Neuronal stem cell (in vitro differentiated cells): ENCODE measurements around the gene GJB4. TPM values are rescaled to one million over a fixed set of nuclear protein-coding genes. Genes with fewer than 3 reads are reported as not detected.

ENCODE experiments used
- DNase-seq: peaks from one replicate; pipeline ENCODE4 v3.0.0-alpha.2; 2013; ENCODE audit warnings: low spot score
- H2AFZ ChIP-seq: one replicate; pipeline ENCODE4 v1.6.1; 2013; ENCODE audit warnings: mild to moderate bottlenecking, low read length, inconsistent platforms
- H2AK5ac ChIP-seq: 2 replicates; pipeline ENCODE4 v1.6.1; 2013; ENCODE audit warnings: low read depth, mild to moderate bottlenecking, inconsistent platforms, low read length, moderate library complexity, mixed read lengths
- H2BK120ac ChIP-seq: 2 replicates; pipeline ENCODE4 v1.6.1; 2013; ENCODE audit warnings: low read depth, mild to moderate bottlenecking, inconsistent platforms, low read length, moderate library complexity, mixed read lengths
- H2BK12ac ChIP-seq: one replicate; pipeline ENCODE4 v1.6.1; 2013; ENCODE audit warnings: low read length, inconsistent platforms
- H2BK15ac ChIP-seq: 2 replicates; pipeline ENCODE4 v1.6.1; 2013; ENCODE audit warnings: mild to moderate bottlenecking, low read length, inconsistent platforms, mixed read lengths
- H2BK5ac ChIP-seq: one replicate; pipeline ENCODE4 v1.6.1; 2013; ENCODE audit warnings: inconsistent platforms, mild to moderate bottlenecking, low read length, moderate library complexity
- H3K14ac ChIP-seq: one replicate; pipeline ENCODE4 v1.6.1; 2013; ENCODE audit warnings: low read length, inconsistent platforms
- H3K18ac ChIP-seq: 2 replicates; pipeline ENCODE4 v1.6.1; 2013; ENCODE audit warnings: low read length, inconsistent platforms
- H3K23ac ChIP-seq: 2 replicates; pipeline ENCODE4 v1.6.1; 2013; ENCODE audit warnings: low read depth, mild to moderate bottlenecking, mixed read lengths, low read length, inconsistent platforms; ENCODE audit not compliant: poor library complexity
- H3K27ac ChIP-seq: replicated peaks from 3 replicates; pipeline ENCODE4 v1.5.1; 2013; ENCODE audit warnings: low read length, inconsistent platforms
- H3K27me3 ChIP-seq, 3 experiments: 2 replicates each; pipeline ENCODE4 v1.6.1; 2013; ENCODE audit warnings: low read length in 3 of 3, mild to moderate bottlenecking in 2 of 3, inconsistent platforms in 1 of 3, low read depth in 1 of 3, mixed read lengths in 1 of 3, moderate library complexity in 1 of 3; ENCODE audit not compliant: control insufficient read depth in 3 of 3, insufficient read depth in 3 of 3
- H3K36me3 ChIP-seq, 2 donors: replicated peaks in 1 of 2; 2 replicates each; pipeline ENCODE4 v1.6.1; 2013; ENCODE audit warnings: low read length in 2 of 2; ENCODE audit not compliant: control insufficient read depth in 2 of 2, insufficient read depth in 2 of 2
- H3K4ac ChIP-seq: 2 replicates; pipeline ENCODE4 v1.6.1; 2013; ENCODE audit warnings: inconsistent platforms, mild to moderate bottlenecking, low read length, moderate library complexity
- H3K4me1 ChIP-seq, 2 donors: 1 replicate in 1 of 2; 2 replicates in 1 of 2; pipeline ENCODE4 v1.6.1; 2013; ENCODE audit warnings: low read length in 2 of 2, low read depth in 1 of 2; ENCODE audit not compliant: control insufficient read depth in 2 of 2, insufficient read depth in 1 of 2
- H3K4me2 ChIP-seq: one replicate; pipeline ENCODE4 v1.6.1; 2013; ENCODE audit warnings: mild to moderate bottlenecking, low read length, inconsistent platforms; ENCODE audit not compliant: insufficient read depth, poor library complexity, severe bottlenecking
- H3K4me3 ChIP-seq, 2 donors: 2 replicates each; pipeline ENCODE4 v1.5.1; 2013; ENCODE audit warnings: low read length in 2 of 2, mild to moderate bottlenecking in 2 of 2, inconsistent platforms in 1 of 2, moderate library complexity in 1 of 2
- H3K79me1 ChIP-seq: one replicate; pipeline ENCODE4 v1.6.1; 2013; ENCODE audit warnings: low read depth, mild to moderate bottlenecking, inconsistent platforms, low read length, moderate library complexity
- H3K9ac ChIP-seq: one replicate; pipeline ENCODE4 v1.6.1; 2013; ENCODE audit warnings: mild to moderate bottlenecking, low read depth, low read length, inconsistent platforms; ENCODE audit not compliant: poor library complexity
- H3K9me3 ChIP-seq, 2 donors: replicated peaks in 1 of 2; 2 replicates each; pipeline versions ENCODE3 to v1.6.1; 2013; ENCODE audit warnings: low read length in 2 of 2, mild to moderate bottlenecking in 2 of 2, inconsistent platforms in 1 of 2, low read depth in 1 of 2, mixed read lengths in 1 of 2, moderate library complexity in 1 of 2; ENCODE audit not compliant: control insufficient read depth in 2 of 2, insufficient read depth in 1 of 2
- H4K8ac ChIP-seq: one replicate; pipeline ENCODE4 v1.6.1; 2013; ENCODE audit warnings: low read depth, mild to moderate bottlenecking, inconsistent platforms, low read length, moderate library complexity
- H4K91ac ChIP-seq: one replicate; pipeline ENCODE4 v1.6.1; 2013; ENCODE audit warnings: low read length, low read depth, mild to moderate bottlenecking, inconsistent platforms; ENCODE audit not compliant: poor library complexity
- whole genome bisulfite sequencing, 2 donors: extraction: QIAGEN DNeasy Blood & Tissue Kit; methylation state at CpG; one replicate each; pipeline ENCODE4 v1.1.7; 2013; ENCODE audit warnings: missing lambda C conversion rate in 2 of 2, mixed read lengths in 1 of 2; ENCODE audit not compliant: insufficient read length in 2 of 2, insufficient replicate concordance in 1 of 2; ENCODE audit errors: extremely low coverage in 2 of 2; 5-methylcytosine and 5-hydroxymethylcytosine counted together
- polyA plus RNA-seq, 2 experiments: library from polyadenylated mRNA; stranded (reverse); fragments of 200-250 nt; gene quantifications; one replicate each; pipeline ENCODE4 v1.2.3, GENCODE V29; 2013

Gene GJB4
- not detected for polyA plus RNA-seq (2013, experiment 1 of 2)
- polyA plus RNA-seq (2013, experiment 2 of 2) = not detected

DNA sequence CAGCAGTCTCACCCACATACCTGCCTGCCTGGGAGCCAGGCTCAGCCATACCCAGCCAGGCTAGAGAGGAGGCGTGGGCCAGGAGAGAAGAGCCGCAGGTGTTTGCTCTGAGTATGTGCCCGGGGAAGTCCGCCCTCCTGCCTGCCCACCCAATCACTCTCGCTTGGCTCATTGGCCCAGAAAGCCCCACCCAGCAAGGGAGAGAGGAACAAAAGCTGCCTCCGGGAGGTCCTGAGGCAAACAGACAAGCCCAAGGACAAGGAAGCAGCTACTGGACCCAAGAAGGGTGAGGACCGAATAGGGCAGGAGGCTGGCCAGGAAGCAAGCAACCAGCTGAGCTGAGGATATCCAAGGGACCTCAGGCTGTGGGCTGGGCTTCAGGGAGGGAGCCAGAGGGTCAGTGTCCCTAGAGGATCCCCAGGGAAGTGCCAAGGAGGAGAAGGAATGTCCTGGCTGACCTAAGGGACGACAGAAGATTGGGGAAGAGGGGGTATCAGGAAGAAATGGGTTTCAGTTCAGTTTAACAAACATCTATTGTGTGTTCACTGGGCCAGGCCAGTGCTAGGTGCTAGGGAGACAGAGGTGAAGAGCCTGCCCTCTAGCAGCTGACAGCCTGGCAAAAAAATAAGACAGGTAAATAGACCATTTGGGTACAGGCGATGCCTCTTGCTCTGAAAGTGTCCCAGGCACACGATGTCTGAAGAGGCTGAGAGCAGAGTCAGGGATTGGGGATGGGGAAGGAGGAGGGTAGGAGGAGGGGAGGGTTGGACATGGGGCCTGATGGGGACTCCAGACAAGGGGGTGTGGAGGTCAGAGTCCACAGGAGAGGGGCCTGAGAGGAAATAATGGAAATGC lies at the start of gene GJB4:
GJB4 (plus strand) TSS at position 238 of the 855 bp plus-strand sequence. CDS start 1,515 bp downstream, outside the sequence.
- no peaks in the 10 kb centered on the region for H3K36me3 ChIP-seq
- no peaks in the 10 kb centered on the region for H3K79me1 ChIP-seq
- H3K18ac ChIP-seq = peak within 1 kb of the TSS; percentile 65
- H3K4me2 ChIP-seq = no peak within 1 kb of the TSS
- no peaks in the 10 kb centered on the region for H3K9me3 ChIP-seq
- H2BK5ac ChIP-seq = no peak within 1 kb of the TSS
- peaks cover 0 to 15% (median 0%) of the 10 kb centered on the region in 3 experiments for H3K27me3 ChIP-seq
- no peak within 1 kb of the TSS for H3K9ac ChIP-seq
- H4K8ac ChIP-seq = no peak within 1 kb of the TSS
- no peak within 1 kb of the TSS for H2BK120ac ChIP-seq
- H3K23ac ChIP-seq = peak within 1 kb of the TSS; percentile 14
- no peak within 1 kb of the TSS for H2BK12ac ChIP-seq
- peak within 1 kb of the TSS; percentile 38 for H2AK5ac ChIP-seq
- H3K27ac ChIP-seq = no peak within 1 kb of the TSS
- no peak within 1 kb of the TSS for H2BK15ac ChIP-seq
- no peak within 1 kb of the TSS for H3K4me3 ChIP-seq
- H3K4me1 ChIP-seq = peaks cover 0 to 2% of the 10 kb centered on the region in 2 donors
- H2AFZ ChIP-seq = no peak within 1 kb of the TSS
- WGBS, 2 donors = no CpG with 5 or more reads among the region's 10 CpGs
- H3K4ac ChIP-seq = no peak within 1 kb of the TSS
- DNase-seq = no peak
- no peak within 1 kb of the TSS for H4K91ac ChIP-seq
- no peak within 1 kb of the TSS for H3K14ac ChIP-seq

DNA sequence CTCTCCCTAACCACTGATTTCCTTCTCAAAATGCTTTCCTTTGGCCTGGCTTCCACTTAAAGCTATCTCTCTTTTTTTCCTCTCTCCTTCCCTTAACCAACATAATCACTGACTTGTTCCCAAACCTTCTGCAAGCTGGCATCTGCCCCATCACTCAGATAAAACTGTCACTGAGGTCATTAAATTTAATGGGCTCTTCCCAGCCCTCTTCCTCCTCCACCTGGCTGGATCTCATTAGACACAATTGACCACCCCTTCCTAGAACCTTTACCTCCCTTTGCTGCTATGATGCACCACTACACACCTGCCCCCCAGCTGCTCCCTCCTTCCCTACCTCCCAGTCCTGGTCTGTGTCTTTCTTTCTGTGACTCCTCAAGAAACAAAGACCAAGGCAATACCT lies 48.7 kb upstream of the GJB4 start:
- no peak for DNase-seq
- H3K4me1 ChIP-seq = no peaks in the 10 kb centered on the region
- H2BK15ac ChIP-seq = no peak overlapping the region
- no peak overlapping the region for H2BK5ac ChIP-seq
- H3K4me2 ChIP-seq = no peak overlapping the region
- H3K27ac ChIP-seq = no peak overlapping the region
- no peak overlapping the region for H2BK12ac ChIP-seq
- H3K79me1 ChIP-seq = no peaks in the 10 kb centered on the region
- no peak overlapping the region for H4K91ac ChIP-seq
- H2AK5ac ChIP-seq = no peak overlapping the region
- H3K4ac ChIP-seq = no peak overlapping the region
- H3K36me3 ChIP-seq = no peaks in the 10 kb centered on the region
- H2AFZ ChIP-seq = no peak overlapping the region
- H4K8ac ChIP-seq = no peak overlapping the region
- H3K9ac ChIP-seq = no peak overlapping the region
- H3K4me3 ChIP-seq = no peak overlapping the region
- H3K9me3 ChIP-seq = no peaks in the 10 kb centered on the region
- H3K14ac ChIP-seq = no peak overlapping the region
- H3K27me3 ChIP-seq = peaks cover 0 to 13% (median 0%) of the 10 kb centered on the region in 3 experiments
- no peak overlapping the region for H3K18ac ChIP-seq
- no peak overlapping the region for H3K23ac ChIP-seq
- no peak overlapping the region for H2BK120ac ChIP-seq

DNA sequence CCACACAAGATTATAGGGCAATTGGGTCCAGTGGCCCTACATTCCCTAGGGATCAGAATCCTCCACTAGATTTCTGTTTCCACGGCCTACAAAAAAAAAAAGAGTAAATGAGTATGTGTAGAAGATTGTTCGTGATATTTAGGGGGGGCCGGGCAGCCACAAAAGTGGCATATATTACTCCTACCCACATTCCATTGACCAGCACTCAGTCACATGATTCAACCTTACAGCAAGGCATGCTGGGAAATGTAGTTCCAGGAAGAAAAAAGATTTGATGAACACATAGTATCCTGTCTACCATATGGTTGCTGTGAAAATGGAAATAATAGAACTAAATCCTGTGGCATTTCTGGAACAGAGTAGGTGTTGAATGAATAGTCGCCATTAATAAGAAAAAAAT lies 48.1 kb upstream of the GJB4 start:
- H3K79me1 ChIP-seq = no peaks in the 10 kb centered on the region
- no peak overlapping the region for H3K4me3 ChIP-seq
- DNase-seq = no peak
- H2AK5ac ChIP-seq = no peak overlapping the region
- no peak overlapping the region for H3K9ac ChIP-seq
- no peak overlapping the region for H4K8ac ChIP-seq
- H3K18ac ChIP-seq = no peak overlapping the region
- no peak overlapping the region for H4K91ac ChIP-seq
- no peak overlapping the region for H2BK12ac ChIP-seq
- no peak overlapping the region for H2AFZ ChIP-seq
- no peak overlapping the region for H3K14ac ChIP-seq
- H3K27me3 ChIP-seq = peaks cover 0 to 11% (median 0%) of the 10 kb centered on the region in 3 experiments
- no peak overlapping the region for H2BK5ac ChIP-seq
- H3K27ac ChIP-seq = no peak overlapping the region
- H3K4me1 ChIP-seq = no peaks in the 10 kb centered on the region
- no peak overlapping the region for H3K23ac ChIP-seq
- H2BK15ac ChIP-seq = no peak overlapping the region
- no peaks in the 10 kb centered on the region for H3K9me3 ChIP-seq
- H2BK120ac ChIP-seq = no peak overlapping the region
- WGBS, 2 donors = no CpG with 5 or more reads among the region's 4 CpGs
- H3K4me2 ChIP-seq = no peak overlapping the region
- no peak overlapping the region for H3K4ac ChIP-seq
- H3K36me3 ChIP-seq = no peaks in the 10 kb centered on the region

DNA sequence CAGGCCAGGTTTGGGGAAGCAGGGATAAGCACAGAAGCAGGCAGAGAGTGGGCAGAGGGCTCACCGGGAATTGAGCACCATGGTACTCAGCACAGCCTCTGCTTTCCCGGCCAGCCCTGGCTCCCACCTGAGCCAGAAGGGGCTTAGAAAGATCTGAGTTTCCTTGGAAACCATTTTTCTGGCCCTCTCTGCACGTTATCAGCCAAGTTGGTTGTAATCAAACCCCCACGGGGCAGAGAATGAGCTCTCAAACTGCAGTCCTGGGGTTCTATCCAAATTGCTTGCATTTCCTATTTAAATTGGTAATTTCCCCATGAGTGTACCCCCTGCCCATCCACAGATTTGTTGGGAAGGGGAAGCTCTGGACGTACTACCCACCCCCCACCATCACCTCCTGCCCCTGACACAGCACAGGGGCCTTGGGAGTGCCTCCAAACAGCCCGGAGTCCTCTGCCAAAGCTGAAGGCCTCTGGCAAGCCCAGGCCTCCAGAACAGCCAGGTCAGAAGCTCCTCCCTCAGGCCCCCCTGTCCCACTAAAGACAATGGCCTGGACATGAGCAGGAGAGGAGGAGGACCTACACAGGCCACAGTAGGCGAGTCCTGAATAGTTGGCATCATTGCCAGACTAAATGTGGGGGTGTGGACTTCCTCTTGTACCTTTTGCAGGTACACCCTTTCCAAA lies 47.4 kb upstream of the GJB4 start:
- Histone ChIP-seq H2AFZ (no peak overlapping the region), H2BK120ac (no peak overlapping the region), H3K4me3 (no peak overlapping the region), H2AK5ac (no peak overlapping the region), H4K8ac (no peak overlapping the region), H3K4ac (no peak overlapping the region), H3K4me1 (no peaks in the 10 kb centered on the region), H3K9ac (no peak overlapping the region), H3K18ac (no peak overlapping the region), H3K27ac (no peak overlapping the region), H3K14ac (no peak overlapping the region), H3K9me3 (no peaks in the 10 kb centered on the region), H3K36me3 (no peaks in the 10 kb centered on the region), H2BK15ac (no peak overlapping the region), H3K27me3 (peaks cover 0 to 11% (median 0%) of the 10 kb centered on the region in 3 experiments), H3K23ac (no peak overlapping the region), H2BK12ac (no peak overlapping the region), H3K79me1 (no peaks in the 10 kb centered on the region), H4K91ac (no peak overlapping the region), H2BK5ac (no peak overlapping the region), H3K4me2 (no peak overlapping the region)
- no CpG with 5 or more reads among the region's 7 CpGs for WGBS, 2 donors
- no peak for DNase-seq
